H1 (cell line): ENCODE data around the gene DLG5. TPM values are rescaled to one million over a fixed set of nuclear protein-coding genes. Genes with fewer than 3 reads are reported as not detected.

ENCODE experiments used
- CTCF ChIA-PET: fragments of 300-600 bp; sonication (Branson Sonifier 250); formaldehyde crosslinking; loops from one replicate; lab custom pipeline; 2021; ENCODE audit not compliant: partially characterized antibody; lab: Charles Lee
- POLR2A ChIA-PET: fragments of 300-600 bp; sonication (Branson Sonifier 250); formaldehyde crosslinking; loops from one replicate; lab custom pipeline; 2021; ENCODE audit warnings: inconsistent platforms; ENCODE audit not compliant: partially characterized antibody; lab: Charles Lee
- DNase-seq, 2 experiments: peaks; one replicate each; pipeline versions ENCODE4 v3.0.0 to v3.0.0-alpha.2; 2010 to 2022; ENCODE audit warnings: low spot score in 2 of 2, low read depth in 1 of 2, mixed read lengths in 1 of 2
- FAIRE-seq: peaks from 2 replicates; lab custom pipeline; 2011; peaks lifted over from hg19 to GRCh38; lab: Jason Lieb, UNC
- H2AFZ ChIP-seq: 2 replicates; pipeline ENCODE4 v1.8.1; 2012; ENCODE audit warnings: low read length, inconsistent platforms
- H2AK5ac ChIP-seq: 2 replicates; pipeline ENCODE4 v1.6.1; 2013; ENCODE audit warnings: low read depth, low read length
- H2BK120ac ChIP-seq: replicated peaks from 2 replicates; pipeline ENCODE3; 2013; ENCODE audit warnings: low read depth, low read length, inconsistent platforms
- H2BK12ac ChIP-seq: 2 replicates; pipeline ENCODE4 v1.6.1; 2013; ENCODE audit warnings: low read depth, low read length
- H2BK15ac ChIP-seq: 2 replicates; pipeline ENCODE4 v1.6.1; 2013; ENCODE audit warnings: low read length
- H2BK20ac ChIP-seq: 2 replicates; pipeline ENCODE4 v1.6.1; 2013; ENCODE audit warnings: low read length
- H2BK5ac ChIP-seq: 2 replicates; pipeline ENCODE4 v1.6.1; 2013; ENCODE audit warnings: low read depth, low read length
- H3K14ac ChIP-seq: 2 replicates; pipeline ENCODE4 v1.6.1; 2013; ENCODE audit warnings: inconsistent platforms; ENCODE audit not compliant: insufficient read length
- H3K18ac ChIP-seq: 2 replicates; pipeline ENCODE4 v1.6.1; 2013; ENCODE audit warnings: low read length; ENCODE audit errors: extremely low read depth
- H3K23ac ChIP-seq: 2 replicates; pipeline ENCODE4 v1.6.1; 2013; ENCODE audit warnings: inconsistent platforms; ENCODE audit not compliant: insufficient read length
- H3K23me2 ChIP-seq: 2 replicates; pipeline ENCODE4 v1.6.1; 2013; ENCODE audit warnings: low read depth, low read length
- H3K27ac ChIP-seq: 2 replicates; pipeline ENCODE4 v1.6.1; 2011; ENCODE audit warnings: low read depth, low read length, inconsistent platforms
- H3K27me3 ChIP-seq, 4 experiments: replicated peaks in 1 of 4; 1 replicate in 1 of 4; 2 replicates in 3 of 4; pipeline versions ENCODE4 v1.6.1 to v1.8.1; 2011 to 2013; ENCODE audit warnings: low read length in 3 of 4, mild to moderate bottlenecking in 3 of 4, inconsistent platforms in 2 of 4, mixed read lengths in 2 of 4, moderate library complexity in 1 of 4; ENCODE audit not compliant: control insufficient read depth in 3 of 4, insufficient read depth in 3 of 4; ENCODE audit errors: extremely low read depth in 1 of 4
- H3K36me3 ChIP-seq, 4 experiments: 2 replicates each; pipeline versions ENCODE4 v1.6.1 to v1.8.1; 2011 to 2013; ENCODE audit warnings: mild to moderate bottlenecking in 4 of 4, low read length in 3 of 4, moderate library complexity in 2 of 4, control low read depth in 1 of 4, inconsistent platforms in 1 of 4; ENCODE audit not compliant: insufficient read depth in 4 of 4, control insufficient read depth in 2 of 4
- H3K4ac ChIP-seq: replicated peaks from 2 replicates; pipeline ENCODE3; 2013; ENCODE audit warnings: low read length, low read depth, mixed read lengths, inconsistent platforms; ENCODE audit not compliant: insufficient read length
- H3K4me1 ChIP-seq, 4 experiments: replicated peaks in 1 of 4; 1 replicate in 1 of 4; 2 replicates in 3 of 4; pipeline versions ENCODE4 v1.6.1 to v1.8.1; 2011 to 2013; ENCODE audit warnings: low read length in 3 of 4, inconsistent platforms in 2 of 4, mixed read lengths in 1 of 4; ENCODE audit not compliant: insufficient read depth in 4 of 4, control insufficient read depth in 3 of 4
- H3K4me2 ChIP-seq, 2 experiments: 2 replicates each; pipeline versions ENCODE4 v1.6.1 to v1.8.1; 2011 to 2013; ENCODE audit warnings: low read depth in 2 of 2, low read length in 2 of 2, control low read depth in 1 of 2, inconsistent platforms in 1 of 2, mild to moderate bottlenecking in 1 of 2; ENCODE audit not compliant: insufficient read depth in 1 of 2
- H3K4me3 ChIP-seq, 4 experiments: fragments of 200-600, 300-600 bp in 1 of 4; sonication (generic), shearing (Covaris generic), sonication (Bioruptor Twin) in 1 of 4; 2 replicates each; pipeline versions ENCODE4 v1.5.1 to v1.8.1; 2011 to 2016; ENCODE audit warnings: low read length in 4 of 4, low read depth in 3 of 4, control low read depth in 2 of 4, inconsistent platforms in 2 of 4, mild to moderate bottlenecking in 2 of 4, mixed read lengths in 1 of 4, moderate library complexity in 1 of 4; ENCODE audit not compliant: insufficient read depth in 2 of 4; ENCODE audit errors: extremely low read depth in 1 of 4
- H3K56ac ChIP-seq: replicated peaks from 2 replicates; pipeline ENCODE3; 2013; ENCODE audit warnings: low read depth, mild to moderate bottlenecking, mixed read lengths, low read length, inconsistent platforms; ENCODE audit not compliant: insufficient read length
- H3K79me1 ChIP-seq: 2 replicates; pipeline ENCODE4 v1.6.1; 2013; ENCODE audit warnings: low read depth, low read length, control low read depth
- H3K79me2 ChIP-seq, 2 experiments: 2 replicates each; pipeline versions ENCODE4 v1.6.1 to v1.8.1; 2012 to 2013; ENCODE audit warnings: low read length in 2 of 2, mild to moderate bottlenecking in 2 of 2, inconsistent platforms in 1 of 2; ENCODE audit not compliant: insufficient read depth in 2 of 2, control insufficient read depth in 1 of 2
- H3K9ac ChIP-seq, 4 experiments: replicated peaks in 1 of 4; 1 replicate in 1 of 4; 2 replicates in 3 of 4; pipeline versions ENCODE4 v1.6.1 to v1.8.1; 2011 to 2013; ENCODE audit warnings: low read depth in 3 of 4, low read length in 3 of 4, control low read depth in 2 of 4, mild to moderate bottlenecking in 2 of 4, moderate library complexity in 2 of 4, inconsistent platforms in 1 of 4; ENCODE audit errors: extremely low read depth in 1 of 4
- H3K9me3 ChIP-seq, 2 experiments: 2 replicates each; pipeline versions ENCODE4 v1.6.1 to v1.8.1; 2012 to 2013; ENCODE audit warnings: mild to moderate bottlenecking in 2 of 2, moderate library complexity in 2 of 2, control low read depth in 1 of 2, inconsistent platforms in 1 of 2, low read depth in 1 of 2, low read length in 1 of 2, mixed read lengths in 1 of 2; ENCODE audit not compliant: insufficient read depth in 2 of 2
- H4K20me1 ChIP-seq, 2 experiments: replicated peaks in 1 of 2; 2 replicates each; pipeline versions ENCODE3 to v1.8.1; 2011 to 2013; ENCODE audit warnings: inconsistent platforms in 2 of 2, low read length in 2 of 2, mild to moderate bottlenecking in 1 of 2; ENCODE audit not compliant: insufficient read depth in 2 of 2, control insufficient read depth in 1 of 2
- H4K5ac ChIP-seq: 2 replicates; pipeline ENCODE4 v1.6.1; 2013; ENCODE audit warnings: low read length, low read depth, mixed read lengths, inconsistent platforms; ENCODE audit not compliant: insufficient read length
- H4K8ac ChIP-seq: 2 replicates; pipeline ENCODE4 v1.8.0; 2013; ENCODE audit warnings: mild to moderate bottlenecking, moderate library complexity, low read length, inconsistent platforms; ENCODE audit not compliant: insufficient read depth; ENCODE audit errors: extremely low read depth
- H4K91ac ChIP-seq: replicated peaks from 2 replicates; pipeline ENCODE3; 2013; ENCODE audit warnings: low read length, mixed read lengths, inconsistent platforms; ENCODE audit not compliant: insufficient read length
- BACH1 ChIP-seq: IDR thresholded peaks from 2 replicates; pipeline ENCODE4 v1.6.1; 2012; ENCODE audit warnings: low read length, improper control_type of control experiment
- RNF2 ChIP-seq: fragments of 200-900, 300-1000 bp; sonication (generic); IDR thresholded peaks from 2 replicates; pipeline ENCODE4 v1.7.1; 2016; ENCODE audit warnings: borderline replicate concordance, low read depth, mild to moderate bottlenecking, antibody characterized with exemption, low read length; ENCODE audit not compliant: poor library complexity, severe bottlenecking; ENCODE audit errors: missing control alignments
- WGBS, 2 experiments: shearing (Covaris generic) in 1 of 2; methylation state at CpG; one replicate each; pipeline versions ENCODE4 v1.1.6 to v1.1.7; 2013 to 2015; ENCODE audit warnings: low lambda C conversion rate in 2 of 2, mixed read lengths in 2 of 2, inconsistent platforms in 1 of 2, low coverage in 1 of 2, missing lambda C conversion rate in 1 of 2; ENCODE audit not compliant: insufficient replicate concordance in 2 of 2, insufficient coverage in 1 of 2, insufficient read length in 1 of 2; ENCODE audit errors: extremely low coverage in 1 of 2, missing lambda C conversion rate in 1 of 2; 5-methylcytosine and 5-hydroxymethylcytosine counted together
- polyA plus RNA-seq, 7 experiments: library from polyadenylated mRNA; depleted of rRNA in 3 of 7; stranded (reverse) in 5 of 7; unstranded in 2 of 7; fragments of >200 nt in 5 of 7; fragments of 200-250 nt in 2 of 7; gene quantifications; 1 replicate in 5 of 7; 2 replicates in 1 of 7; 4 replicates in 1 of 7; pipeline versions ENCODE4 v1.2.1 to v1.2.3, GENCODE V29; 2011 to 2013; ENCODE audit warnings: missing spikeins in 2 of 7, mixed read lengths in 2 of 7
- total RNA-seq: library from RNA; stranded (reverse); fragmentation: NEBNext Ultra II Directional; extraction: Animal tissue kit (Norgen Biotek cat#: 25700); gene quantifications from 2 replicates; pipeline ENCODE4 v1.2.1, GENCODE V29; 2021

The DLG5 gene
- total and polyA plus RNA-seq, 2 of the 8 experiments (the other 6 are each of a cell fraction or from before 2014, with no cell fraction given): 15.6 to 71.4 TPM

DNA sequence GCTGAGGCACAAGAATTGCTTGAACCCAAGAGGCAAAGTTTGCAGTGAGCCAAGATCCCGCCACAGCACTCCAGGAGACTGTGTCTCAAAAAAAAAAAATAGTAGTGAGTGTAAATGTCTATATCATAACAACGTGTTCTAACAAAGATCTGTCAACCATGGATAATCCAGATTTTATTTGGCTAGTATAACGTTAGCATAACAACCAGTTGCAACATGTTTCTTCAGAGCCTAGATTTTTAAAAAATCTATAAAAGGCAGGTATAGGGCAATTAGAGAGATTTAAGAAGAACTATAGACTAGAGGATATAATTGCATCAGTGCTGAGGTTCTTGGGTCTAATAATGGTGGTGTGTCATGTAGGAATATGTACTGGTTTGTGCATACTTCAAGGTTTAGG is 30.5 kb downstream of the DLG5 start:
- H3K79me2 ChIP-seq: peaks cover 2 to 77% of the 10 kb centered on the region in 2 experiments; a peak in 3 of 4 replicates
- H4K8ac ChIP-seq: no peak overlapping the region
- TF ChIP-seq RNF2 (no peak), BACH1 (no peak)
- TF ChIP-seq, all 59 proteins: peak for 0
- Histone ChIP-seq H3K4ac (no peak overlapping the region), H2AFZ (no peak overlapping the region), H4K5ac (no peak overlapping the region), H3K27ac (no peak overlapping the region), H3K36me3 (no peaks in the 10 kb centered on the region), H2BK5ac (no peak overlapping the region), H3K9me3 (no peaks in the 10 kb centered on the region), H2BK20ac (no peak overlapping the region), H3K27me3 (no peaks in the 10 kb centered on the region), H3K4me1 (peaks cover 0 to 27% (median 14%) of the 10 kb centered on the region in 4 experiments; a peak in 6 of 7 replicates), H3K9ac (no peak overlapping the region), H2BK12ac (no peak overlapping the region), H2AK5ac (no peak overlapping the region), H3K4me3 (no peak overlapping the region), H2BK15ac (no peak overlapping the region), H3K4me2 (no peak overlapping the region), H3K18ac (no peak overlapping the region), H4K91ac (no peak overlapping the region), H3K23me2 (no peaks in the 10 kb centered on the region), H3K14ac (no peak overlapping the region), H4K20me1 (peaks cover 2 to 9% of the 10 kb centered on the region in 2 experiments), H2BK120ac (no peak overlapping the region), H3K56ac (no peak overlapping the region), H3K79me1 (peaks cover 8% of the 10 kb centered on the region), H3K23ac (no peak overlapping the region)
- WGBS, 2 experiments: 88% methylated on average over 3 of the region's 3 CpGs; no CpG with 5 or more reads in 1 of the 2 experiments
- FAIRE-seq (no peak), DNase-seq (no peak)
- POLR2A ChIA-PET: no interaction called here
- CTCF ChIA-PET: interaction anchor here (0.6 to 1.3 kb wide), 4 partner anchors 8 to 78 kb away, joined by 3 to 6 read pairs (median 3); no protein-coding TSS in a partner anchor
